Left kidney (tissue), 2 donors: ENCODE data around the gene TCERG1L. TPM values are rescaled to one million over a fixed set of nuclear protein-coding genes. Genes with fewer than 3 reads are reported as not detected.
"Not testable (repeated sequence)": the region's sequence is repeated elsewhere in the genome, so short reads cannot be mapped to it uniquely, and the experiment has no call there.

Experiments
- DNase-seq: peaks from one replicate; pipeline ENCODE4 v3.0.0-alpha.2; 2013
- polyA plus RNA-seq: library from polyadenylated mRNA; unstranded; fragments of 120-200 nt; gene quantifications from one replicate; pipeline ENCODE4 v1.2.1, GENCODE V29; 2013; ENCODE audit not compliant: insufficient read length

TCERG1L gene
- polyA plus RNA-seq, 1 donor: 1.3 TPM

DNA sequence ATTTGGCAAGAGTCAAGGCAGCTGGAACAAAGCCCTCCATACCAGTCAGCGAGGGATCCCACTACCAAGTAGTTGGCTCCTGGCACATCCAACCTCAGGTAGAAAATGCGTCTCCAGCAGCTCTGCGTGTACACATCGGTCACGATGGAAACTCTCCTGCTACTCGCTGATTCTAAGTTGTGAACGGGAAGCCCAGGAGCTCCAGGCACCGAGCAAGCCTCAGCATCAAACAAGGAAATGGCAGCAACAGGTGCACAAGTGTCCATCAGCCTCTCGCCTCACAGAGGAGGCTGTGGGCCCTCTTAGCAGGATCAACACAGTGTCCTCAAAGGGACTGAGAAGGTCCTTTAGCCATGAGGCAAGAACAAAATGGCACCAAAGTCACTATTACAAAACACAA is 127.0 kb downstream of the TCERG1L start:
- DNase-seq: no peak

DNA sequence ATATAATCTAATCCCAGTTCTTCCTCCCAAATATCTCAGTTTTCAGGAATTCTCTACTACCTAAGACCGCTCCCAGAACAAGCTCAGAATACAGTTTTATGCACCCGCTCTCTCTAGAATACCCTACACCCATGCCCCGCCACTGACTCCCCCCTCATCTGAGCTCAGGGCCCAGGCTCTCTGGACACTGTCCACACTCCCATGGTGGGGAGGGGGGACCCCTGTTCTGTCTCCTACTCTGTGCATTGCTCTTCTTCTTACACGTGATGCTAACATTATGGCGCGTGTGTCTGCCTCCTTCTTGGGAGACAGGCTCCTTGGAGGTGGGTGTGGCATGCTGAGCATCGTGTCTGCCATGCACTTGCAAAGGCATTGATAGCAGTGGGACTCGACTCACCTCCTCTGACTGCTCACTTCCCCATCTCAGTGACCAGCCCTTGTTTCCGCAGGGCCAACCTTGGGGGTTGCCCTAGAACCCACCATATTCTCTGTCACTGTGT is 127.9 kb downstream of the TCERG1L start:
- DNase-seq: no peak

DNA sequence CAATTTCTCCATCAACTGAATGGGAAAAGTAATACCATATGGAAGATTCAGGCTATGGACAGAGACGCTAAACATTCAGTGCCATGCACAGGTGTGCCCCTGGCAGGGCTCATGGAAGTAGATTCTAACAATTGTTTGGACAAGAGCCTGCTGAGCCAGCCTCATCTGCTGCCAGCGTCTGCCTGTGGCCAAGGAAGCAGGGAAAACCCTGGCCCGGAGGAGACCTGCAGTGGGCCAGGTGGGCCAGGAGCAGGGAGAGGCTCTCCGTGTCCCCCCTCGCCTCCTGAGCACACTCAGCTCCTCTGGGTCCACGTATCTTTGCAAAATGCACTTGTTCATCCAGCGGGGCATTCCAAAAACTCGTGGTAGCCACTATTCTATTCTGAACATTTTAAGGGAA is 130.1 kb downstream of the TCERG1L start:
- DNase-seq: no peak

GRCh38 chr10:131180740-131181415 is 130.6 kb downstream of the TCERG1L start:
- no peak for DNase-seq

- DNase-seq: no peak
These were observed 131.4 kb downstream of the TCERG1L start for GRCh38 chr10:131180086-131180485.

GRCh38 chr10:131179361-131179760 is 132.2 kb downstream of the TCERG1L start:
- no peak for DNase-seq

GRCh38 chr10:131178521-131179331 is 132.8 kb downstream of the TCERG1L start:
- no peak for DNase-seq

DNA sequence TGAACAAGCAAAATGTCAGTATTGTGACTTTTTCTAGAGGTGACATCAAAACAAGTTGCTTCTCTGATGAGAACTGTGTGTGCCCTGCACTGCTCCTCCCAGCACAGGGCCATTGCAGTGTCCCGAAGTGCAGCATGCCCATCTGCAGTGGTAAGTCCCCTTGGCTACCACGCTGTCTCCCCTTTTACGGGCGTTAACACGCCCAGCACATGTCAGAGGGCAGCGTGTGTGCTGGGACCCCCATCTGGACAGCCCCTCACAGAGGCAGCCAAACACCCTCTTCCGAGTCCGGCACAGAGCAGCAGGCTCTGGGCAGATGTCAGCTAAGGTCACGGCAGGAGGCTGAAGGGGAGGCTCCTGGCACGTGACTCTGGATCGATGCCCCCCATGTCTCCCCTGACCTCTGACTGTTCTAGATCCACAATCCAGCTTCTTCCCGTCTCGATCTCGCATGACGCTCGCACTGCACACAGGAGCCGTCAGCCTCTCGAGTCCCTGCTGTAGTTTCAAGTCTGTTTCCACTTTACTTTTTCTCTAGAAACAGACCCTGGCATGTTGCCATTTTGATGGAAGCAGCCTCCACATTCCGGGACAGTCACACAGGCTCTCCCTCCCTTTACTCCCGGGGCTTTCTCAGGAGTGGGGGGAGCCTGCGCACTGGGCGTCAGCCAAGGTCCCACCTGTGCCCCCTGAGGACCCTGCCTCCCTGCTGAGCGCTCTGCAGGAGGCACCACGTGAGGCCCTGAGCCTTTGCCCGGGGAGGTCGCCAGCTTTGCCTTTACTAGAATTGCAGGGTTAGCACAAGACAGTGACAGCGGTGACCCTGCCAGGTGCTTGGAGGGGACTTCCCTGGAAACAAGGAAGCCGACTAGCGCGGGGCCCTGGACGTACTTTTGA is 133.8 kb downstream of the TCERG1L start:
- peak; percentile 48 for DNase-seq

DNA sequence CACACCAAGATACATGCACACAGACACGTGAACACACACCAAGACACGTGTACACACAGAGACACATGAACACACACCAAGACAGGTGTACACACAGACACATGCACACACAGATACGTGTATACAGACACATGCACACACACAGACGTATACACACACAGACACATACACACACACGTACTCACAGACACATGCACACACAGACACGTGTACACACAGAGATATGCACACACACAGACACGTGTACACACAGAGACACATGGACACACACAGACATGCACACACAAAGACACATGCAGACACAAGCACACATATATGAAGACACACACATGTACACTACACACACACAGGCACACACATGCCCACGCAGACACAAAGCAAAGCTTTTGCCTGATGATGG is 134.6 kb downstream of the TCERG1L start:
- no peak for DNase-seq

DNA sequence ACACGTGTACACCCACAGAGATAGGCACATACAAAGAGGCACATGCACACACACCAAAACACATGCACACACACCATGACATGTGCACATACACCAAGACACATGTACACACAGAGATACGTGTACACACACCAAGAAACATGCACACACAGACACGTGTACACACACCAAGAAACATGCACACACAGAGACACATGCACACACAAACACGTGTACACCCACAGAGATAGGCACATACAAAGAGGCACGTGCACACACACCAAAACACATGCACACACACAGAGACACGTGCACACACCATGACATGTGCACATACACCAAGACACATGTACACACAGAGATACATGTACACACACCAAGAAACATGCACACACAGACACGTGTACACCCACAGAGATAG is 135.2 kb downstream of the TCERG1L start:
- not testable (repeated sequence) for DNase-seq

GRCh38 chr10:131175891-131176290 is 135.6 kb downstream of the TCERG1L start:
- no peak for DNase-seq

DNA sequence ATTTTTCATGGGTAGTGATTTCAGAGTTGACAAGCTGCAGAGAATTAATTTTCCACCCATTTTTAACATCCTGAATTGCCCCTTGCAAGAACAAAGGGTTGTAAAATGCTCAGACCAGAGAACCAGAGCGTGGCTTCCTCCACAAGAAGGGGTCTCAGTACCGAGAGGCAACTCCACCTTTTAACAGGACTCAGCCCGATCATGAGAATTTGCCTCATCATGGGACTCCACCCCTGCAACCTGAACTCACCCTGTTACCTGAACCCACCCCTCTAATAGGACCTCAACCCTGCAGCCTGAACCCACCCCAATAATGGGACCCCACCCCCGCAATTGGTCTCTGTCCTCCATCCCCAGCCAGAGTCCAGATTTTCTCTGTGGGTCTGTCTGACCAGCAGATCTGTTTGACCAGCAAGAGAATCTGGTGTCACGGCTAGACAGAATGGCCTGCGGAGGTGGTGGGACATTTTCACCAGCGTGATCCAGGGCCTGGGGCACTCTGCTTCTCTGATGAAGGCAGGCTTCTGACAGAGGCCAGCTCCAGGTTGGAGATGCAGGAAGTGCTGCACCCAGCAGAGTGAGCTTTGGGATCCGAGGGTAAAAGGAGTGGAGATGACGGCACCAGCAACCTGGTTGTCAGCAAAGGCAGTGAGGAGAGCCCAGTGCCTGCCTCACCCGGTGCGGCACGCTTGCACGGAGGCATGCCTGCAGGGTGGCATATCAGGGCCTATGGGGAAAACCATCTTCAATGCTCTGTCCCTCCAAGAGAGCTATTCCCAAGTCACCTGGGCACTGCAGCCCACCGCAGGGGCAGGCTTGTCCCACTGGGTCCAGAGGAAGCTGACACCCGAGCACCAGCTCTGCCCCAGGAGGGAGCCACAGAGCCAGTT is 136.6 kb downstream of the TCERG1L start:
- no peak for DNase-seq

GRCh38 chr10:131174211-131174565 is 137.3 kb downstream of the TCERG1L start:
- DNase-seq: no peak

GRCh38 chr10:131173484-131174210 is 137.9 kb downstream of the TCERG1L start:
- DNase-seq: no peak

- DNase-seq: no peak
These were observed 139.1 kb downstream of the TCERG1L start for GRCh38 chr10:131172433-131172832.

DNA sequence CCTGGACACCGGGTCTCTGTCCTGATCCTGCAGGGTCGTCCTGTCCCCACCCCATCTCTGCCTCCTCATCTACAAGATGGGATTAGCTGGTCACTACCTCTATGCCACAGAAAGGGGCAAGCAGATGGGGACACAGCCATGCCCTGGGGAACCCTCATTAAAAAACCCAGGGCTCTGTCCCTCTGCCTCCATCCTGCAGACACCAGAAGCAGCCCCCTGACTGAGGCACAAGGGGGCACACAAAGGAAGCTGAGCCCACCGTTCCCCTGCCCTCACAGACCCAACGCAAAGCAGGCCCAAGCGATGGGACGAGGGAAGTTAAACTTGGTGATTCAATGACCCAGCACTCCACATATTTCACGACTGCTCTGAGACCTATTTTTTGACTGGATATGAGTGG is 142.4 kb downstream of the TCERG1L start:
- DNase-seq: no peak

GRCh38 chr10:131168238-131168875 is 143.2 kb downstream of the TCERG1L start:
- DNase-seq: no peak

DNA sequence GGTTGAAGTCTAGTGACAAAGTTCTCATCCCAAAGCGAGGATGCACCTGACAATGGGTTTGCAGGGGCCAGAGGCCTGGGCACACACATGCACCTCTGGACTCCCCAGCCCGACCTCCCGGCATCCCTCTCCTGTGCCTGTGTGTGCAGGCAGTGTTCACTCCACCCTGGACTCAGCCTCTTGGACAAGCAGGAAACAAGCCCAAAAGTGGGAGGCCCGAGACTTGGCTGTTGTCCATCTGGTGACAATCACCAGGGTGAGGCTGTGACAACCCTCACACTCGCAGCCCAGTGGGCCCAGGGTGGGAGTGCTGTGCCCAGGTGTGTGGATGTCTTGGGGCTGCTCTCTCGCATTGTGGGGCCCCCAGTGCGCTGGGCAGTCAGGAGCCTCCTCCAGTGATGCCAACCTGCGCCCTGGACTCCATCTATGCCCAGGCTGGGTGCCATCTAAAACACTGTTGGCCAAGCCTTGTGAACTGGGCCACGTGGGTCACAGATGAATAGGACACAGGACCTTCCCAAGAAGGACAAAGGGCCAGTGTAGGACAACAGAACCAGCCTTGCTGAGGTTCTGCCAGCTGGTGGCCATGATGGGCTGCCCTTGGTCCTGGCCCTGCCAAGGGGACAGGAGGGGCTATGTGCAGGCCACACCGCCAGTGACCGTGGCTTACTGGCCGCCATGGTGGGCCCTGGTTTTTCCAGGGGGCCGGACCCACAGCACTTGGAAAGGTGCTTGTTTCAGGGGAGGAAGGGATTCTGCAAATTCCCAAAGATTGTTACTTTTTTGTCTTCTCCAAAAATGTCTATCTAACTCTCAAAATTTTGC is 144.3 kb downstream of the TCERG1L start:
- no peak for DNase-seq

DNA sequence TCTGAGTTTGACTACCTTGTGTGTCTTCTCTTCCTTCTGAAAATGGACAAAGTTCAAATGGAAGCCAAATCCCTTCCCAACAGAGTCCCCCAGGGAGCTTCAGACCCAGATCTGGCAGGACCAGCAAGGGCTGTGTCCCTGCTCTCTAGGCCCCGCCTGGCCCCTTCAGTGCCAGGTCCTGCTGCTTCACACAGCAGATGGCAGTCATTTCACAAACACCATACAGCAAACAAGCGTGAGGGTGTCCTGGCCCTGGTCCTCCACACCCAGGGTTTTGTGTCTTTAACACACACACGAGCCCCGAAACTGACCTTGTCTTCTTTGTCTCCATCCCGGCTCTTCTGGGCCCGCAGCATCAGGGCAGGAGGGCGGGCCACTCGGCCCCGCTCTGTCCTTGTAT is 145.0 kb downstream of the TCERG1L start:
- no peak for DNase-seq
